ENCODE results near the gene EPB41L2.

- TF ChIP-seq, protein P1, sequence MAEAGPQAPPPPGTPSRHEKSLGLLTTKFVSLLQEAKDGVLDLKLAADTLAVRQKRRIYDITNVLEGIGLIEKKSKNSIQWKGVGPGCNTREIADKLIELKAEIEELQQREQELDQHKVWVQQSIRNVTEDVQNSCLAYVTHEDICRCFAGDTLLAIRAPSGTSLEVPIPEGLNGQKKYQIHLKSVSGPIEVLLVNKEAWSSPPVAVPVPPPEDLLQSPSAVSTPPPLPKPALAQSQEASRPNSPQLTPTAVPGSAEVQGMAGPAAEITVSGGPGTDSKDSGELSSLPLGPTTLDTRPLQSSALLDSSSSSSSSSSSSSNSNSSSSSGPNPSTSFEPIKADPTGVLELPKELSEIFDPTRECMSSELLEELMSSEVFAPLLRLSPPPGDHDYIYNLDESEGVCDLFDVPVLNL (CRISPR knock-in tag; IDR thresholded peaks at IDR 0.05; ENCODE audit: borderline replicate concordance, low read depth), result no peak
- no peak for TF ChIP-seq TCF7 (CRISPR knock-in tag; IDR thresholded peaks at IDR 0.05; ENCODE audit: low read depth)
Observed at GRCh38 chr6:131063764-131064272, 773 bp upstream of the EPB41L2 start.
